Measurements from ENCODE around the gene C22orf42. TPM values are rescaled to one million over a fixed set of nuclear protein-coding genes. Genes with fewer than 3 reads are reported as not detected.

C22orf42 gene
- total RNA-seq, 4 donors from 2014 or later: not detected

- ATAC-seq: no peak
- H3K27ac ChIP-seq: no peak overlapping the region
- H3K4me3 ChIP-seq: no peak overlapping the region
- intact Hi-C loops (cut with DNase I; ENCODE audit: low total_unique reads): no loop called here
- H3K36me3 ChIP-seq: no peaks in the 10 kb centered on the region
- H3K27me3 ChIP-seq: no peaks in the 10 kb centered on the region
- DNase-seq: no peak
- TF ChIP-seq POLR2A (IDR thresholded peaks at IDR 0.05) (no peak), CTCF (IDR thresholded peaks at IDR 0.05 in 4 of 5, conservative IDR thresholded peaks at IDR 0.05 in 1 of 5) (no peak)
- H3K9me3 ChIP-seq: no peaks in the 10 kb centered on the region
- in situ Hi-C loops (cut with MboI; ENCODE audit: low sequenced_read_pairs in 4 of 4): loop anchor here in 2 of 4 donors (5.0 to 10.0 kb wide), 2 partner anchors 161 to 164 kb away; no protein-coding TSS in a partner anchor
- no peaks in the 10 kb centered on the region for H3K4me1 ChIP-seq
Measured at GRCh38 chr22:32103658-32104315, 55.3 kb downstream of the C22orf42 start.

DNA sequence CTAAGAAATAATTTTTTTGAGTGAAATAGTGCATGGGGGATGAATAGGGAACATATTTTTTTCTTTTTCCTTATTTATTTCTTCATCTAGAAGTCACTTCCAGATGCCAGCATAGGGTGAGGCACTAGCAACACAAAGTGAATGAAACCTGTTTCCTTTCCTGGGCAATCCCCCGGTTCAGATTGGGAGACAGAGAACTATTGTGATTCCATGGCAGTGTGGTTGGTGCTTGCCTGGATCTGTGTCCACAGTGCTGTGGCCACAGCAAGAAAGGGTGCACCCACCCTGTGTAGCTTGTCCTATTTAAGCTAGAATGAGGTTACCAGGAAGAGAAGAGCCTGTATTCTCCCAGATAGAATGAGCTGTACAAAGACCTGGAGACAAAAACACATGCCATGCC, 58.4 kb downstream of the C22orf42 start:
- in situ Hi-C loops (cut with MboI; ENCODE audit: low sequenced_read_pairs in 4 of 4): loop anchor here in 2 of 4 donors (5.0 to 10.0 kb wide), 2 partner anchors 164 to 167 kb away; no protein-coding TSS in a partner anchor
- ATAC-seq: no peak

More for the DNA sequence above, 58.4 kb downstream of the C22orf42 start:
- Histone ChIP-seq H3K36me3 (no peaks in the 10 kb centered on the region), H3K9me3 (no peaks in the 10 kb centered on the region), H3K27me3 (no peaks in the 10 kb centered on the region), H3K4me1 (no peaks in the 10 kb centered on the region), H3K4me3 (no peak overlapping the region), H3K27ac (no peak overlapping the region)
- intact Hi-C loops (cut with DNase I; ENCODE audit: low total_unique reads): no loop called here
- TF ChIP-seq POLR2A (IDR thresholded peaks at IDR 0.05): no peak
- TF ChIP-seq CTCF (IDR thresholded peaks at IDR 0.05 in 4 of 5, conservative IDR thresholded peaks at IDR 0.05 in 1 of 5): no peak
- DNase-seq: no peak

Other genes with a start within 250 kb of the C22orf42 start
- 10 to 100 TPM; 26.6 to 65.8 (median 45.7) TPM for gene YWHAH, start 214.8 kb downstream of the C22orf42 start, total RNA-seq
- under 1 TPM in 1 of 4 donors, not detected in 3; 0.24 TPM for gene SLC5A1, start 116.0 kb downstream of the C22orf42 start, total RNA-seq
- gene RFPL2, start 45.8 kb upstream of the C22orf42 start, total RNA-seq: not detected
- gene SLC5A4, start 96.0 kb upstream of the C22orf42 start, total RNA-seq: under 1 TPM in 1 of 4 donors, not detected in 3; 0.18 TPM
- not detected for gene RFPL3, start 198.6 kb upstream of the C22orf42 start, total RNA-seq